ENCODE data around the gene KATNA1. TPM values are rescaled to one million over a fixed set of nuclear protein-coding genes. Genes with fewer than 3 reads are reported as not detected.
A peak's percentile ranks its signal among the peaks of the same experiment; 100 is the strongest.
"Not testable (repeated sequence)": the region's sequence is repeated elsewhere in the genome, so short reads cannot be mapped to it uniquely, and the experiment has no call there.

Gene KATNA1
- total RNA-seq: 10 to 100 TPM; 19.8 to 26.1 TPM

GRCh38 chr6:149648148-149649145, at the start of gene KATNA1:
KATNA1 (minus strand) TSS chr6:149648714; CDS start chr6:149638547, 10,167 bp downstream.
- DNase-seq (ENCODE audit: low spot score) (peak; percentile 93), ATAC-seq (peak; percentile 97 to 99)
- Mint-ChIP-seq H3K4me1 (ENCODE audit: low read depth in 2 of 2) (peaks cover 14 to 21% of the 10 kb centered on the region in 2 donors), H3K36me3 (no peaks in the 10 kb centered on the region), H3K27ac (peak within 1 kb of the TSS; percentile 84 to 94), H3K4me3 (peak within 1 kb of the TSS; percentile 96), H3K27me3 (no peaks in the 10 kb centered on the region), H3K9me3 (no peaks in the 10 kb centered on the region)

- DNase-seq (ENCODE audit: low spot score) (no peak), ATAC-seq (no peak)
- peaks cover 9% of the 10 kb centered on the region in 2 donors for H3K4me1 Mint-ChIP-seq (ENCODE audit: low read depth in 2 of 2)
- H3K4me3 Mint-ChIP-seq: no peak overlapping the region
- no peak overlapping the region for H3K27ac Mint-ChIP-seq
- H3K9me3 Mint-ChIP-seq: no peaks in the 10 kb centered on the region
- no peaks in the 10 kb centered on the region for H3K36me3 Mint-ChIP-seq
- no peaks in the 10 kb centered on the region for H3K27me3 Mint-ChIP-seq
Observed at GRCh38 chr6:149698175-149698574, 49.7 kb upstream of the KATNA1 start.

- no peak for ATAC-seq
- H3K9me3 Mint-ChIP-seq: no peaks in the 10 kb centered on the region
- H3K4me3 Mint-ChIP-seq: no peak overlapping the region
Observed at GRCh38 chr6:149696901-149697300, 48.4 kb upstream of the KATNA1 start.

GRCh38 chr6:149694921-149695320, 46.4 kb upstream of the KATNA1 start:
- H3K36me3 Mint-ChIP-seq: peaks cover 12% of the 10 kb centered on the region
- no peaks in the 10 kb centered on the region for H3K27me3 Mint-ChIP-seq
- DNase-seq (ENCODE audit: low spot score) (no peak), ATAC-seq (no peak)
- no peak overlapping the region for H3K4me3 Mint-ChIP-seq
- H3K27ac Mint-ChIP-seq: no peak overlapping the region
- no peaks in the 10 kb centered on the region for H3K9me3 Mint-ChIP-seq
- H3K4me1 Mint-ChIP-seq (ENCODE audit: low read depth in 2 of 2): peaks cover 11 to 18% of the 10 kb centered on the region in 2 donors

More at GRCh38 chr6:149696901-149697300, 48.4 kb upstream of the KATNA1 start:
- Mint-ChIP-seq H3K4me1 (ENCODE audit: low read depth in 2 of 2) (peaks cover 11 to 12% of the 10 kb centered on the region in 2 donors), H3K27me3 (no peaks in the 10 kb centered on the region), H3K27ac (no peak overlapping the region), H3K36me3 (peaks cover 2% of the 10 kb centered on the region)
- DNase-seq (ENCODE audit: low spot score): no peak

- H3K36me3 Mint-ChIP-seq: peaks cover 18% of the 10 kb centered on the region
- H3K27ac Mint-ChIP-seq: no peak overlapping the region
- H3K4me1 Mint-ChIP-seq (ENCODE audit: low read depth in 2 of 2): peaks cover 12 to 26% of the 10 kb centered on the region in 2 donors
- H3K4me3 Mint-ChIP-seq: no peak overlapping the region
- no peak for ATAC-seq
- no peaks in the 10 kb centered on the region for H3K9me3 Mint-ChIP-seq
- DNase-seq (ENCODE audit: low spot score): no peak
- no peaks in the 10 kb centered on the region for H3K27me3 Mint-ChIP-seq
Observed at GRCh38 chr6:149691201-149691600, 42.7 kb upstream of the KATNA1 start.

GRCh38 chr6:149686230-149686629, 37.7 kb upstream of the KATNA1 start:
- H3K4me3 Mint-ChIP-seq: peak overlapping the region; percentile 9

GRCh38 chr6:149683256-149683859, 34.8 kb upstream of the KATNA1 start:
- no peak for DNase-seq (ENCODE audit: low spot score)
- no peak overlapping the region for H3K27ac Mint-ChIP-seq
- H3K4me3 Mint-ChIP-seq: no peak overlapping the region
- H3K4me1 Mint-ChIP-seq (ENCODE audit: low read depth in 2 of 2): peaks cover 16 to 22% of the 10 kb centered on the region in 2 donors
- ATAC-seq: no peak
- H3K9me3 Mint-ChIP-seq: no peaks in the 10 kb centered on the region
- H3K36me3 Mint-ChIP-seq: peaks cover 15% of the 10 kb centered on the region
- no peaks in the 10 kb centered on the region for H3K27me3 Mint-ChIP-seq

More at GRCh38 chr6:149686230-149686629, 37.7 kb upstream of the KATNA1 start:
- ATAC-seq (no peak), DNase-seq (ENCODE audit: low spot score) (no peak)
- Mint-ChIP-seq H3K36me3 (peaks cover 18% of the 10 kb centered on the region), H3K4me1 (ENCODE audit: low read depth in 2 of 2) (peaks cover 16 to 23% of the 10 kb centered on the region in 2 donors), H3K9me3 (no peaks in the 10 kb centered on the region), H3K27ac (peak overlapping the region; percentile 9 to 27), H3K27me3 (no peaks in the 10 kb centered on the region)

- peaks cover 12 to 19% of the 10 kb centered on the region in 2 donors for H3K4me1 Mint-ChIP-seq (ENCODE audit: low read depth in 2 of 2)
- peaks cover 21% of the 10 kb centered on the region for H3K36me3 Mint-ChIP-seq
- not testable (repeated sequence) for H3K27ac Mint-ChIP-seq; H3K9me3 Mint-ChIP-seq; H3K27me3 Mint-ChIP-seq; DNase-seq (ENCODE audit: low spot score); H3K4me3 Mint-ChIP-seq; ATAC-seq
Observed at GRCh38 chr6:149681845-149682244, 33.3 kb upstream of the KATNA1 start.

GRCh38 chr6:149681209-149681608, 32.7 kb upstream of the KATNA1 start:
- Mint-ChIP-seq H3K36me3 (peaks cover 18% of the 10 kb centered on the region), H3K4me1 (ENCODE audit: low read depth in 2 of 2) (peaks cover 6 to 13% of the 10 kb centered on the region in 2 donors), H3K9me3 (no peaks in the 10 kb centered on the region), H3K27ac (peak overlapping the region in 1 of 2 donors; percentile 53), H3K27me3 (no peaks in the 10 kb centered on the region), H3K4me3 (no peak overlapping the region)
- DNase-seq (ENCODE audit: low spot score) (no peak), ATAC-seq (no peak)

- DNase-seq (ENCODE audit: low spot score): no peak
- ATAC-seq: no peak
- Mint-ChIP-seq H3K27ac (peak overlapping the region in 1 of 2 donors; percentile 53), H3K4me1 (ENCODE audit: low read depth in 2 of 2) (peaks cover 4 to 12% of the 10 kb centered on the region in 2 donors), H3K36me3 (peaks cover 19% of the 10 kb centered on the region), H3K9me3 (no peaks in the 10 kb centered on the region), H3K4me3 (no peak overlapping the region), H3K27me3 (no peaks in the 10 kb centered on the region)
Observed at GRCh38 chr6:149680503-149680902, 32.0 kb upstream of the KATNA1 start.

GRCh38 chr6:149672265-149672664, 23.8 kb upstream of the KATNA1 start:
- not testable (repeated sequence) for H3K27me3 Mint-ChIP-seq; H3K4me1 Mint-ChIP-seq (ENCODE audit: low read depth in 2 of 2); DNase-seq (ENCODE audit: low spot score); H3K27ac Mint-ChIP-seq; H3K4me3 Mint-ChIP-seq; ATAC-seq; H3K9me3 Mint-ChIP-seq
- peaks cover 23% of the 10 kb centered on the region for H3K36me3 Mint-ChIP-seq

GRCh38 chr6:149660028-149660427, 11.5 kb upstream of the KATNA1 start:
- H3K9me3 Mint-ChIP-seq: no peaks in the 10 kb centered on the region

GRCh38 chr6:149657441-149657840, 8.9 kb upstream of the KATNA1 start:
- H3K36me3 Mint-ChIP-seq: peaks cover 13% of the 10 kb centered on the region
- no peak overlapping the region for H3K4me3 Mint-ChIP-seq
- DNase-seq (ENCODE audit: low spot score) (no peak), ATAC-seq (no peak)
- no peak overlapping the region for H3K27ac Mint-ChIP-seq
- H3K27me3 Mint-ChIP-seq: no peaks in the 10 kb centered on the region
- no peaks in the 10 kb centered on the region for H3K9me3 Mint-ChIP-seq
- H3K4me1 Mint-ChIP-seq (ENCODE audit: low read depth in 2 of 2): no peaks in the 10 kb centered on the region

More at GRCh38 chr6:149660028-149660427, 11.5 kb upstream of the KATNA1 start:
- H3K27me3 Mint-ChIP-seq: no peaks in the 10 kb centered on the region
- H3K4me3 Mint-ChIP-seq: no peak overlapping the region
- no peak overlapping the region for H3K27ac Mint-ChIP-seq
- ATAC-seq (no peak), DNase-seq (ENCODE audit: low spot score) (no peak)
- H3K36me3 Mint-ChIP-seq: peaks cover 23% of the 10 kb centered on the region
- H3K4me1 Mint-ChIP-seq (ENCODE audit: low read depth in 2 of 2): no peaks in the 10 kb centered on the region

- H3K9me3 Mint-ChIP-seq: no peaks in the 10 kb centered on the region
- peaks cover 12 to 19% of the 10 kb centered on the region in 2 donors for H3K4me1 Mint-ChIP-seq (ENCODE audit: low read depth in 2 of 2)
- no peaks in the 10 kb centered on the region for H3K27me3 Mint-ChIP-seq
- no peaks in the 10 kb centered on the region for H3K36me3 Mint-ChIP-seq
- no peak for ATAC-seq
- no peak overlapping the region for H3K4me3 Mint-ChIP-seq
- no peak overlapping the region for H3K27ac Mint-ChIP-seq
- no peak for DNase-seq (ENCODE audit: low spot score)
Observed at GRCh38 chr6:149651056-149651455, 2.5 kb upstream of the KATNA1 start.

Measured in natural killer cell treated with Interleukin-12 subunit alpha and Interleukin-12 subunit beta and Interleukin-15 and Interleukin-18, amount 100 ng/mL, for 72 hours (primary cell).